Cortex of kidney (tissue), 1 donor: ENCODE results near the gene FAM135A.
A peak's percentile ranks its signal among the peaks of the same experiment; 100 is the strongest.
"Not testable (repeated sequence)": the region's sequence is repeated elsewhere in the genome, so short reads cannot be mapped to it uniquely, and the experiment has no call there.

Experiments used
- DNase-seq: peaks from one replicate; lab custom pipeline; 2025; lab: John Stamatoyannopoulos, UW

The FAM135A gene

DNA sequence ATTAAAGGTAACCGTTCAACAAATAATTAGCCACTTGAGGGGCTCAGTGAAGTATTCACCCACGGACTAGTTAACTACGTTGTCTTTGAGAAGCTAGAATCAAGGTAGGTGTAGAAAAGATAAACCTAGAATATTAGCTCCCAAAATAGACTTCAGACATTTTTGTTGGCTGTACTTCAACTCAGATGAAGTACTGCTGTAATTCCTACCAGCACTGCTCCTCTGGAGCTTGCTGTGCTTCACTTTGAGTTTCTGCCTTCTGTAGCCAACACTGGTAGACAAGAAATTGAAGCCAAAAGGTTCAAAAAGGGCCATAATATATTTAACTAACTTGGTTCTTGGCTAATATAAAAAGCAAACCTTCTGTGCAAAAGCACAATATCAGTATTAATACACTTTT lies 134.6 kb downstream of the FAM135A start:
- DNase-seq = no peak

- DNase-seq = no peak
Measured at GRCh38 chr6:70549327-70549726, 136.0 kb downstream of the FAM135A start.

- DNase-seq = no peak
Measured at GRCh38 chr6:70551566-70551965, 138.3 kb downstream of the FAM135A start.

GRCh38 chr6:70552286-70552940 lies 139.1 kb downstream of the FAM135A start:
- not testable (repeated sequence) for DNase-seq

- no peak for DNase-seq
Measured at GRCh38 chr6:70552974-70553373, 139.7 kb downstream of the FAM135A start.

GRCh38 chr6:70557998-70558397 lies 144.7 kb downstream of the FAM135A start:
- no peak for DNase-seq

DNA sequence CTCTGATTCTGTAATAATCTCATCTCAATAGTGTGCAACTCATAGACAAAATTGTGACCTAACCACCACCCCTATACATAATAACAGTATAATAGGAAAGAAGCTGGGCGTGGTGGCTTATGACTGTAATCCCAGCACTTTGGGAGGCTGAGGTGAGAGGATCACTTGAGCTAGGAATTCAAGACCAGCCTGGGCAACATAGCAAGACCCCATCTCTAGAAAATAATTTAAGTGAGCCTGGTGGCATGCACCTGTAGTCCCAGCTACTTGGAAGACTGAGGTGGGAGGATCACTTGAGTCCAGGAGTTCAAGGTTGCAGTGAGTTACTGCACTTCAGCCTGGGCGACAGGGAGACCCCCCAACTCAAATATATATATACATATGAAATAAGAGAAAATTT lies 149.1 kb downstream of the FAM135A start:
- DNase-seq = not testable (repeated sequence)

GRCh38 chr6:70563530-70563929 lies 150.2 kb downstream of the FAM135A start:
- no peak for DNase-seq

GRCh38 chr6:70566751-70567382 lies 153.6 kb downstream of the FAM135A start, which contains the start of gene SDHAF4:
SDHAF4 (plus strand) TSS chr6:70566930; CDS start chr6:70566941, 11 bp downstream.
- DNase-seq = peak; percentile 66

DNA sequence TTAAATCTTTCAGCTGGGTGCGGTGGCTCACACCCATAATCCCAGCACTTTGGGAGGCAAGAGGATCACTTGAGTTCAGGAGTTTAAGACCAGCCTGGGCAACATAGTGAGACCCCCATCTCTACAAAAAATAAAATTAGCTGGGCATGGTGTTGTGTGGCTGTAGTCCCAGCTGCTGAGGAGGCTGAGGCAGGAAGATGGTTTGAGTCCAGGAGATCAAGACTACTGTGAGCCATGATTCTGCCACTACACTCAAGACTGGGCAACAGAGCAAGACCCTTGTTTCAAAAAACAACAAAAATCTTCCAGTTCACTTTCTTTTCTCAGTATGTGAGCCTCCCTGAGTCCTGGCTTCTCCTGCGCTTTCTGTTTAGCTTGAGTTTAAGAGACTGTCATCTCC lies 161.3 kb downstream of the FAM135A start:
- DNase-seq = no peak

DNA sequence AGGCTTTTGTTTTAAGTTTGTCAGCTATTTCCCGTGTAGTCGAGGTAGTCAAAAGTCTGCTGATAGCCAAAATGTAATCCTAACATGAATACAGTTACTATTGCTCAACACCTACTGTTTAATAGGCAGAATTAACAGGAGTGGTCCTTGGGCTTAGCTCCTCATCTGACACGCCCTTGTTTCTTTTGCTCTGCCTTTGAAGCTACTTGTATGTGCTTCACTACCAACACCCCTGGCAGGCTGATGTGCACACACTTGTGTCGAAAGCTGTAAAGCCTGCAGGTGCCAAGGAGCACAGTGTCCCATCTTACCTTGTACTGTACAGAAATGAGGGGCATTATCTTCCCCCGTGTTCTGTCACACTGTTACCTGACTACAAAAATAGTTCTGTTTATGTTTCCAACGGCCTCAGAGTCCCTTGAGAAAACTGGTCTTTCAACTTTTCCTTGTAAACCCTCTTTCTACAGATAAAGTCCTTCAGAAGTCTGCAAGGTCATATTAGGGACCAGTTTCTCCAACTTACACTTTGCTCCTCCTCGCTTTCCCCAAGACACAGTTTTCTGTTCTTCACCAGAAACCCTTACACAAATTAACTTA lies 162.7 kb downstream of the FAM135A start:
- DNase-seq = no peak

GRCh38 chr6:70586114-70586513 lies 172.8 kb downstream of the FAM135A start:
- DNase-seq = no peak

GRCh38 chr6:70590400-70590799 lies 177.1 kb downstream of the FAM135A start:
- DNase-seq = no peak

DNA sequence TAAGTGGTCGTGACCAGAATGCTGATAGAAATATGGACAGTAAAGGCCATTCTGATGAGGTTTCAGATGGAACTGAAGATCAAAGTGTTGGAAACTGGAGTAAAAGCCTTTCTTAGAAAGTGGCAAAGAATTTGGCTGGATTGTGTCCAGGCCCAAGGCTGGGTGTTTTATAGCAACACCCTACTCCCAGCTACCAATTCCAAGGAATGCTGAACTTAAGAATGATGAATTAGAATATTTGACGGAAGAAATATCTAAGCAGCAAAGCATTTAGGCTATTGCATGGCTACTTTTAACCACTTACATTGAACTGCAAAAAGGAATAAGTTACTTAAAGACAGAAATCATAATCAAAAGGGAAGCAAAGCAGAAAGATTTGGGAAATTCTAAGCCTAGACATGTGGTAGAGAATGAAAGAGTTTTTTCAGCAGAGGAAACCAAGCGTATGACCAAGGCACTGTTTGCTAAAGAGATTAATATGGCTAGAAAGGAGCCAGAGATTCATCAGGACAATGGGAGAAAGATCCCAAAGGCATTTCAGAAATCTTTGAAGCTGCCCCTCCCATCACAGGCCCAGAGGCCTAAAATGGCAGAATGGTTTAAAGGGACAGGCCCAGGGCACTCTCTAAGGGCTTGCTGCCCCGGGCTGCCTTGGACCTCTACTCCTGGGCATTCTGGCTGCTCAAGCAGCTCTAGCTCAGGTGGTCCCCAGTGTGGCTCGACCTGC lies 179.2 kb downstream of the FAM135A start:
- DNase-seq = no peak

DNA sequence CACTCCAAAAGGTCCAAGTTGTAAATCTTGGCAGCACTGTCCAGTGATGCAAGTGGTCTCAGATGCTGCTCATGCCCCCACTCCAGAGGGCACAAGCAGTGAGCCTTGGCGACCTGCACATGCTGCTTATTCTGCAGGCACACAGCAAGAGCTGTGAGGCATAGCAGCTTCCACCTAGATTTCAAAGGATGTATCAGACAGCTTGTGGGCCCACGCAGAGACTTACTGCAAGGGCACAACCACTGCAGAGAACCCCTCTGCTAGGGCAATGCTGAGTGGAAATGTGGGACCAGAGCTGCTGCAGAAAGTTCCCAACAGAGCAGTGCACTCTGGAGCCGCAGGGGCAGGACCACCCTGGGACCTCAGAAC lies 179.8 kb downstream of the FAM135A start:
- DNase-seq = no peak

DNA sequence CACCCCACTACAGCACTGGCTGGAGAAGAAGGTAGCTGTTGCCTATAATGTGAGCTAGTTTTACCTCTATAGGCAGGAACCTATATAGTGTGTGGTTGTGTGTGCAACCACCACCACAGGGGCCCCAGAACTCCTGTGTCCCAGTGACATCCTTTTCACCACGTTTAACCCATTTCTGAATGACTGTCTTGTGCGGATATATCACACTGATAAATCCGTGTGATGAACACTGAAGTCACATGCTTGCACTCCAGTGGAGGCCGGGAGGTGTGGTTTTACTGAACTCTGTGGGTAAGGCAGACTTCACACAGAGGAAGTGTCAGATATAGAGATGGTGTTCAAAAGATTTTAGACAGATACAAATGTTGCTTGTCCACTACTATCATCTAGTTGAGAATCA lies 185.9 kb downstream of the FAM135A start:
- no peak for DNase-seq

GRCh38 chr6:70601014-70601413 lies 187.7 kb downstream of the FAM135A start:
- DNase-seq = no peak

DNA sequence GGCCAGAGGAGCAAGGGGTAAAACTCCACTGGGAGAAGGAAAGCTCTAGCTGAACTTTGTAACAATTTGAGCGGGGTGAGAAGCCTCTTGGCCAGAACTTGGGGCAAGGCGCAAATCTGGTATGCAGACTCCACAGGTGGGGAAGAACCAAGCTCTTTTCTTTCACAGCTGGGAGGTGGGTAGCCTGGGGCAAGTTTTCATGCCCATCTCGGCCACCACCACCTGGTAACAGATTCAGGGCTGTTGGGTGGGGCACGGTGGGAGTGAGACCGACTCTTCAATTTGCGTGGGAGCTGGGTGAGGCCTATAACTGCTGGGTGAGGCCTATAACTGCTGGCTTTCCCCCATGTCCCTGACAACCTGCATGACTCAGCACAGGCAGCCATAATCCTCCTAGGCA lies 190.9 kb downstream of the FAM135A start:
- DNase-seq = no peak

DNA sequence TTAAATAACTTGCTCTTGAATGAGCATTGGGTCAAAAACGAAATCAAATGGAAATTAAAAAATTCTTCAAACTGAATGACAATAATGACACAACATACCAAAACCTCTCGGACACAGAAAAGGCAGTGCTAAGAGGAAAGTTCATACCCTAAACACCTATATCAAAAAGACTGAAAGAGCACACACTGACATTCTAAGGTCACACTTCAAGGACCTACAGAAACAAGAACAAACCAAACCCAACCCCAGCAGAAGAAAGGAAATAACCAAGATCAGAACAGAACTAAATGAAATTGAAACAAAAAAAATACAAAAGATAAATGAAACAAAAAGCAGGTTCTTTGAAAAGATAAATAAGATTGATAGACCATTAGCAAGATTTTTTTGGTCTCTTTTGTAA lies 194.1 kb downstream of the FAM135A start:
- DNase-seq = not testable (repeated sequence)

- not testable (repeated sequence) for DNase-seq
Measured at GRCh38 chr6:70609181-70609580, 195.9 kb downstream of the FAM135A start.
